IMR-90 (cell line): ENCODE results near the gene PCSK5. TPM values are rescaled to one million over a fixed set of nuclear protein-coding genes. Genes with fewer than 3 reads are reported as not detected.

Source experiments
- ATAC-seq: fragments of 200-7000 bp; cut with Tn5 transposase; 2 replicates; pipeline ENCODE4 v1.9.1; 2020; ENCODE audit warnings: low read depth, mild to moderate bottlenecking, moderate library complexity
- BruUV-seq: library from RNA; stranded (reverse); fragments of 400-500 nt; replicated peaks from 2 replicates; lab custom pipeline; 2021; lab: Mats Ljungman, UMichigan
- CTCF ChIA-PET: fragments of 300-600 bp; formaldehyde crosslinking; extraction: SDS; loops from one replicate; lab custom pipeline; 2021; ENCODE audit warnings: antibody characterized with exemption; lab: Yijun Ruan, JAX
- POLR2A ChIA-PET: fragments of 300-600 bp; sonication (Branson Sonifier 250); formaldehyde crosslinking; loops from one replicate; lab custom pipeline; 2022; ENCODE audit warnings: antibody characterized with exemption; ENCODE audit not compliant: unreplicated experiment; lab: Charles Lee
- DNase-seq: peaks from one replicate; pipeline ENCODE4 v3.0.0; 2013
- H2AFZ ChIP-seq: replicated peaks from 2 replicates; pipeline ENCODE3; 2013; ENCODE audit warnings: low read length, mild to moderate bottlenecking; ENCODE audit not compliant: poor library complexity
- H2AK5ac ChIP-seq: 2 replicates; pipeline ENCODE4 v1.6.1; 2013; ENCODE audit warnings: low read depth, low read length, inconsistent platforms
- H2AK9ac ChIP-seq: replicated peaks from 2 replicates; pipeline ENCODE3; 2013; ENCODE audit warnings: mild to moderate bottlenecking, low read depth, low read length, moderate library complexity; ENCODE audit not compliant: poor library complexity
- H2BK120ac ChIP-seq: 2 replicates; pipeline ENCODE4 v1.6.1; 2013; ENCODE audit warnings: low read depth, low read length, inconsistent platforms
- H2BK15ac ChIP-seq: 3 replicates; pipeline ENCODE4 v1.6.1; 2013; ENCODE audit warnings: low read depth, low read length, inconsistent platforms
- H2BK20ac ChIP-seq: 2 replicates; pipeline ENCODE4 v1.6.1; 2013; ENCODE audit warnings: low read depth, mild to moderate bottlenecking, inconsistent platforms, low read length, moderate library complexity
- H2BK5ac ChIP-seq: 2 replicates; pipeline ENCODE4 v1.6.1; 2013; ENCODE audit warnings: mild to moderate bottlenecking, low read depth, low read length, inconsistent platforms; ENCODE audit not compliant: poor library complexity, severe bottlenecking
- H3K14ac ChIP-seq: replicated peaks from 2 replicates; pipeline ENCODE4 v1.6.1; 2013; ENCODE audit warnings: low read depth, low read length, inconsistent platforms
- H3K18ac ChIP-seq: 2 replicates; pipeline ENCODE4 v1.6.1; 2013; ENCODE audit warnings: low read depth, low read length, control low read depth
- H3K23ac ChIP-seq: 2 replicates; pipeline ENCODE4 v1.6.1; 2013; ENCODE audit warnings: low read depth, low read length, inconsistent platforms
- H3K27ac ChIP-seq: 2 replicates; pipeline ENCODE4 v1.5.1; 2013; ENCODE audit warnings: mild to moderate bottlenecking, control low read depth, low read length; ENCODE audit not compliant: insufficient read depth
- H3K27me3 ChIP-seq: 2 replicates; pipeline ENCODE4 v1.6.1; 2013; ENCODE audit warnings: low read length; ENCODE audit not compliant: control insufficient read depth, insufficient read depth
- H3K36me3 ChIP-seq: 2 replicates; pipeline ENCODE4 v1.6.1; 2013; ENCODE audit warnings: low read length, mixed read lengths; ENCODE audit not compliant: control insufficient read depth, insufficient read depth
- H3K4ac ChIP-seq: 2 replicates; pipeline ENCODE4 v1.6.1; 2013; ENCODE audit warnings: low read depth, low read length, inconsistent platforms
- H3K4me1 ChIP-seq: 2 replicates; pipeline ENCODE4 v1.6.1; 2013; ENCODE audit warnings: low read length, mixed read lengths; ENCODE audit not compliant: control insufficient read depth, insufficient read depth
- H3K4me2 ChIP-seq: 2 replicates; pipeline ENCODE4 v1.6.1; 2013; ENCODE audit warnings: low read depth, mild to moderate bottlenecking, control low read depth, low read length, moderate library complexity
- H3K4me3 ChIP-seq: 2 replicates; pipeline ENCODE4 v1.5.1; 2013; ENCODE audit warnings: low read depth, mild to moderate bottlenecking, control low read depth, low read length, moderate library complexity; ENCODE audit not compliant: insufficient read depth
- H3K56ac ChIP-seq: 2 replicates; pipeline ENCODE4 v1.6.1; 2013; ENCODE audit warnings: low read length, inconsistent platforms; ENCODE audit not compliant: insufficient read depth; ENCODE audit errors: extremely low read depth
- H3K79me1 ChIP-seq, 2 experiments: 2 replicates each; pipeline ENCODE4 v1.6.1; 2013; ENCODE audit warnings: low read length in 2 of 2, inconsistent platforms in 1 of 2, low read depth in 1 of 2
- H3K9ac ChIP-seq: 2 replicates; pipeline ENCODE4 v1.6.1; 2013; ENCODE audit warnings: low read depth, low read length, control low read depth
- H3K9me1 ChIP-seq: 2 replicates; pipeline ENCODE4 v1.6.1; 2013; ENCODE audit warnings: low read length, inconsistent platforms; ENCODE audit not compliant: insufficient read depth
- H3K9me3 ChIP-seq: 2 replicates; pipeline ENCODE4 v1.6.1; 2013; ENCODE audit warnings: low read length; ENCODE audit not compliant: control insufficient read depth, insufficient read depth
- H4K20me1 ChIP-seq: 2 replicates; pipeline ENCODE4 v1.6.1; 2013; ENCODE audit warnings: low read length, inconsistent platforms; ENCODE audit not compliant: insufficient read depth
- H4K5ac ChIP-seq: 2 replicates; pipeline ENCODE4 v1.6.1; 2013; ENCODE audit warnings: mild to moderate bottlenecking, low read depth, low read length, control low read depth
- H4K8ac ChIP-seq, 2 experiments: 2 replicates each; pipeline ENCODE4 v1.6.1; 2013; ENCODE audit warnings: low read depth in 2 of 2, low read length in 2 of 2, control low read depth in 1 of 2, inconsistent platforms in 1 of 2
- H4K91ac ChIP-seq: 2 replicates; pipeline ENCODE4 v1.6.1; 2013; ENCODE audit warnings: low read depth, low read length, inconsistent platforms; ENCODE audit not compliant: insufficient read depth
- CEBPB ChIP-seq: IDR thresholded peaks from 2 replicates; pipeline ENCODE4 v1.6.1; 2012; ENCODE audit warnings: low read depth, low read length, improper control_type of control experiment
- CHD1 ChIP-seq: IDR thresholded peaks from 2 replicates; pipeline ENCODE4 v1.6.1; 2012; ENCODE audit warnings: low read depth, low read length, improper control_type of control experiment
- FOS ChIP-seq: fragments of 150-350 bp; IDR thresholded peaks from 2 replicates; pipeline ENCODE4 v1.6.1; 2016; ENCODE audit warnings: low read depth, low read length
- MAFK ChIP-seq: IDR thresholded peaks from 2 replicates; pipeline ENCODE4 v1.6.1; 2012; ENCODE audit warnings: low read depth, low read length, improper control_type of control experiment
- MAZ ChIP-seq: IDR thresholded peaks from 2 replicates; pipeline ENCODE4 v1.6.1; 2012; ENCODE audit warnings: low read depth, mild to moderate bottlenecking, low read length, improper control_type of control experiment, moderate library complexity, borderline replicate concordance
- MXI1 ChIP-seq: IDR thresholded peaks from 2 replicates; pipeline ENCODE4 v1.6.1; 2012; ENCODE audit warnings: low read depth, mild to moderate bottlenecking, low read length, moderate library complexity, borderline replicate concordance
- NFE2L2 ChIP-seq: fragments of 150-350 bp; IDR thresholded peaks from 2 replicates; pipeline ENCODE4 v1.6.1; 2016; ENCODE audit warnings: low read depth, mild to moderate bottlenecking, low read length
- POLR2A ChIP-seq: IDR thresholded peaks from 2 replicates; pipeline ENCODE4 v1.6.1; 2012; ENCODE audit warnings: mild to moderate bottlenecking, low read depth, low read length
- RAD21 ChIP-seq: IDR thresholded peaks from 2 replicates; pipeline ENCODE4 v1.6.1; 2012; ENCODE audit warnings: low read length, improper control_type of control experiment
- SMC3 ChIP-seq: fragments of 150-350 bp; IDR thresholded peaks from 2 replicates; pipeline ENCODE4 v1.6.1; 2016; ENCODE audit warnings: low read depth, mild to moderate bottlenecking, antibody characterized with exemption, low read length, moderate library complexity
- USF2 ChIP-seq: fragments of 150-350 bp; IDR thresholded peaks from 2 replicates; pipeline ENCODE4 v1.6.1; 2017; ENCODE audit warnings: mild to moderate bottlenecking, antibody characterized with exemption, low read length, low read depth
- WGBS, 2 experiments: methylation state at CpG; one replicate each; pipeline versions ENCODE4 v1.1.5 to v1.1.7; 2013; ENCODE audit warnings: missing lambda C conversion rate in 2 of 2; ENCODE audit not compliant: insufficient read length in 1 of 2; ENCODE audit errors: extremely low coverage in 2 of 2; 5-methylcytosine and 5-hydroxymethylcytosine counted together
- dilution Hi-C: fragments of 300-500 bp; cut with HindIII; formaldehyde crosslinking; loops from one replicate; pipeline ENCODE4 v1.14.3; 2018; ENCODE audit warnings: low sequenced_read_pairs; ENCODE audit not compliant: unreplicated experiment
- in situ Hi-C: fragments of 300-500 bp; cut with MboI; formaldehyde crosslinking; loops from 3 replicates; pipeline ENCODE4 v1.14.3; 2019; ENCODE audit warnings: low sequenced_read_pairs, inconsistent platforms, mixed read lengths
- intact Hi-C: fragments of 100-400 bp; cut with micrococcal nuclease; formaldehyde crosslinking; loops from 2 replicates; pipeline ENCODE4 v1.10.0; 2022
- polyA plus RNA-seq, 3 experiments: library from polyadenylated mRNA; depleted of rRNA; stranded (reverse); fragments of >200 nt; gene quantifications; 2 replicates each; pipeline ENCODE4 v1.2.3, GENCODE V29; 2012; ENCODE audit warnings: low replicate concordance in 1 of 3
- total RNA-seq: library from RNA; depleted of rRNA; stranded (reverse); fragments of >200 nt; gene quantifications from 2 replicates; pipeline ENCODE4 v1.2.3, GENCODE V29; 2012
- TF ChIP-seq, protein P1 (sequence below): conservative IDR thresholded peaks from 2 replicates; pipeline ENCODE4 v1.5.1; 2012; ENCODE audit warnings: mild to moderate bottlenecking, low read depth, low read length, improper control_type of control experiment
- TF ChIP-seq, protein P2 (sequence below): fragments of 150-350 bp; IDR thresholded peaks from 2 replicates; pipeline ENCODE4 v1.6.1; 2016; ENCODE audit warnings: low read depth, mild to moderate bottlenecking, low read length, moderate library complexity, borderline replicate concordance

Gene PCSK5
- total and polyA plus RNA-seq, 2 of the 4 experiments (the other 2 are of a cell fraction), result 1.5 to 3.0 TPM

DNA sequence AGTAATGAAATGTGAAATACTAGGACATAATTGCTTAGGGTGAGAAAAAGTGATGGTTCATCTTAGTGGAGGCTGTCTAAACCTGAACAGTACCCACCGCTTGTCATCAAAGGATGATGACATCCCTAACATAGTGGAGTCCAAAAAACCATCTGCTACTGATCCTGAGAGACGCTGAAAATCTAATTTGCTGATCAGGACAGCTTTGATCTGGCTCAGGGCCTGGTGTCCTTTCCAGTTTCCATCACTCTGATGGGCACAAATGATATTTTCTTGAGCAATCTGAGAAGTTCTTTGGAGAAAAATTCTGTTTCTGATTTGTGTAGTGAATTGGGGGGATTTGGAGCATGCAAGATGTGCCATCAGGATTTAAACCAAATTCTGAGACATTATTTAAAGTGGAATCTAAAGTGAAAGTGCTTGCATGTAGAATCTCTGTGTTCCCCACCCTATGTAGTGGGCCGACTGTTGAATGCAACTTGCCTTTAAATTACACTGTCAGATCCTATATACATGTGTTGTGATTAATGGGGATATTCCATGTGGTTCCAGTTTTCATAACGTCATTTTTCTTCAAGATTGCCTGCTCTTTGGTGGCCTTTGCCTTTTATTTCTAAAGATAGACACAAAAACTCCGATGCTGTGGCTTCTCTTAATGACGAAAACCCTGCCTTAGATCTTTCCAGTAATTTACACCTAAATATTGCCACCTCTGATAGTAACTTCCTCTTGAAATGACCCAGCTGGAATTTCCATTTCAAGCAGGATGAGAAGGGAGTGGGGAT, 213.2 kb downstream of the PCSK5 start (continued):
- no peak for TF ChIP-seq MXI1

DNA sequence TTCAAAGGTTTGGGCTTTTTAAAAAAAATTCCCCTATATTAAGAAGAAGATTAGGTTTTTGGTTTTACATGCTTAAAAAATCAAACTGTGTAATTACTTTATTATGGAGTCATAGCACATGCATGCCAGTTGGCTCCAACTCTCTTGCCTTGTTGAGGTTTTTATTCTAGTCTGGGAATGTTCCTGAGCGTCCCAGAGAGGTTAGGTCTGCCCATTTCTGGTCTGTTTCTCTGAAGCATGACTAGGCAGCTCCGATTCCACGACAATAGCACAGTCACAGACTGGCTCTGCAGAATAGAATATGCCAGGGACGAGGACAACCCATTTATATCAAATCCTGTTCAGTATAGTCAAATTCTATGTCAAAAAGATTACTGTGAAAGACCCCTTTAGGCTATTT, 217.0 kb downstream of the PCSK5 start:
- no peak overlapping the region for H4K91ac ChIP-seq
- BruUV-seq, result no TSS peak
- H3K4me3 ChIP-seq, result no peak overlapping the region
- no peak overlapping the region for H3K4me2 ChIP-seq
- ChIA-PET CTCF (no interaction called here), POLR2A (no interaction called here)
- 43% methylated on average over 1 of the region's 4 CpGs; no CpG with 5 or more reads in 1 of the 2 experiments for WGBS, 2 experiments
- no peak overlapping the region for H2AK9ac ChIP-seq
- H3K36me3 ChIP-seq, result peaks cover 10% of the 10 kb centered on the region
- no peak overlapping the region for H2BK20ac ChIP-seq
- H3K79me1 ChIP-seq, result no peaks in the 10 kb centered on the region
- H3K9me3 ChIP-seq, result no peaks in the 10 kb centered on the region
- no peak overlapping the region for H3K9ac ChIP-seq
- no peak overlapping the region for H2AFZ ChIP-seq
- no peak overlapping the region for H3K18ac ChIP-seq
- in situ Hi-C loops (no loop called here), dilution Hi-C loops (no loop called here), intact Hi-C loops (no loop called here)
- no peaks in the 10 kb centered on the region for H3K9me1 ChIP-seq
- ATAC-seq (no peak), DNase-seq (no peak)
- no peak overlapping the region for H3K4ac ChIP-seq
- no peaks in the 10 kb centered on the region for H4K20me1 ChIP-seq
- no peak overlapping the region for H3K23ac ChIP-seq
- H3K56ac ChIP-seq, result no peak overlapping the region
- no peak overlapping the region for H2AK5ac ChIP-seq
- H2BK5ac ChIP-seq, result no peak overlapping the region
- H4K8ac ChIP-seq, result no peak overlapping the region
- H2BK15ac ChIP-seq, result no peak overlapping the region
- no peaks in the 10 kb centered on the region for H3K27me3 ChIP-seq
- no peak overlapping the region for H3K14ac ChIP-seq
- H2BK120ac ChIP-seq, result no peak overlapping the region
- no peak overlapping the region for H4K5ac ChIP-seq
- H3K27ac ChIP-seq, result no peak overlapping the region
- no peaks in the 10 kb centered on the region; the same call in 1 of the 2 replicates for H3K4me1 ChIP-seq
- TF ChIP-seq, protein P1, sequence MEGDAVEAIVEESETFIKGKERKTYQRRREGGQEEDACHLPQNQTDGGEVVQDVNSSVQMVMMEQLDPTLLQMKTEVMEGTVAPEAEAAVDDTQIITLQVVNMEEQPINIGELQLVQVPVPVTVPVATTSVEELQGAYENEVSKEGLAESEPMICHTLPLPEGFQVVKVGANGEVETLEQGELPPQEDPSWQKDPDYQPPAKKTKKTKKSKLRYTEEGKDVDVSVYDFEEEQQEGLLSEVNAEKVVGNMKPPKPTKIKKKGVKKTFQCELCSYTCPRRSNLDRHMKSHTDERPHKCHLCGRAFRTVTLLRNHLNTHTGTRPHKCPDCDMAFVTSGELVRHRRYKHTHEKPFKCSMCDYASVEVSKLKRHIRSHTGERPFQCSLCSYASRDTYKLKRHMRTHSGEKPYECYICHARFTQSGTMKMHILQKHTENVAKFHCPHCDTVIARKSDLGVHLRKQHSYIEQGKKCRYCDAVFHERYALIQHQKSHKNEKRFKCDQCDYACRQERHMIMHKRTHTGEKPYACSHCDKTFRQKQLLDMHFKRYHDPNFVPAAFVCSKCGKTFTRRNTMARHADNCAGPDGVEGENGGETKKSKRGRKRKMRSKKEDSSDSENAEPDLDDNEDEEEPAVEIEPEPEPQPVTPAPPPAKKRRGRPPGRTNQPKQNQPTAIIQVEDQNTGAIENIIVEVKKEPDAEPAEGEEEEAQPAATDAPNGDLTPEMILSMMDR, result no peak
- no peak for TF ChIP-seq RAD21
- TF ChIP-seq, protein P2, sequence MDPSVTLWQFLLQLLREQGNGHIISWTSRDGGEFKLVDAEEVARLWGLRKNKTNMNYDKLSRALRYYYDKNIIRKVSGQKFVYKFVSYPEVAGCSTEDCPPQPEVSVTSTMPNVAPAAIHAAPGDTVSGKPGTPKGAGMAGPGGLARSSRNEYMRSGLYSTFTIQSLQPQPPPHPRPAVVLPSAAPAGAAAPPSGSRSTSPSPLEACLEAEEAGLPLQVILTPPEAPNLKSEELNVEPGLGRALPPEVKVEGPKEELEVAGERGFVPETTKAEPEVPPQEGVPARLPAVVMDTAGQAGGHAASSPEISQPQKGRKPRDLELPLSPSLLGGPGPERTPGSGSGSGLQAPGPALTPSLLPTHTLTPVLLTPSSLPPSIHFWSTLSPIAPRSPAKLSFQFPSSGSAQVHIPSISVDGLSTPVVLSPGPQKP, result no peak
- no peak for TF ChIP-seq SMC3
- no peak for TF ChIP-seq POLR2A
- no peak for TF ChIP-seq USF2
- TF ChIP-seq MXI1, result no peak
- no peak for TF ChIP-seq FOS
- TF ChIP-seq MAZ, result no peak
- TF ChIP-seq MAFK, result no peak
- TF ChIP-seq CEBPB, result no peak
- no peak for TF ChIP-seq CHD1
- no peak for TF ChIP-seq NFE2L2
